22Rv1 (cell line): ENCODE results near the gene KRTAP9-4.

Source experiments
- ZFX ChIP-seq: fragments of 450-650 bp; IDR thresholded peaks from 2 replicates; pipeline ENCODE4 v1.6.1; 2017; ENCODE audit warnings: antibody characterized with exemption, borderline replicate concordance
- TF ChIP-seq, protein P1 (sequence below): fragments of 450-650 bp; IDR thresholded peaks from 2 replicates; pipeline ENCODE4 v1.5.1; 2017; ENCODE audit warnings: mild to moderate bottlenecking

DNA sequence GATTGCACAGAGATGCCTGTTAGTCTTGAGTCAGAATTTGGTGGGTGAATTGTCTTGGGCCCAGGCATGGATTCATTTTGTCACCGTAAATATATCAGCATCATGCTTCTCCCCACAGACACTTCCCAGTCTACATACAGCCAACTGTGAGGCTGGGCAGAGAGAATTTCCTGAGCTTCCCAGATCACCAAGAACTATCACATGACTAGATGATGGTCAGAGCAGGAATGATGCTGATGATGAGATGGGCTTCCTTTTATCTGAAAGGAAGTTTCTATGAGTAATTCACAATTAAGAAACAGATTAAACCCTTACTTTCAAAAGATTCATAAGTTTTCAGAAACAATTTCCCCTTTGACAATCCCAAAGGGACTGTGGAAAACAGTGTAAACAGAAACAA lies 5.4 kb downstream of the KRTAP9-4 start:
- TF ChIP-seq, protein P1, sequence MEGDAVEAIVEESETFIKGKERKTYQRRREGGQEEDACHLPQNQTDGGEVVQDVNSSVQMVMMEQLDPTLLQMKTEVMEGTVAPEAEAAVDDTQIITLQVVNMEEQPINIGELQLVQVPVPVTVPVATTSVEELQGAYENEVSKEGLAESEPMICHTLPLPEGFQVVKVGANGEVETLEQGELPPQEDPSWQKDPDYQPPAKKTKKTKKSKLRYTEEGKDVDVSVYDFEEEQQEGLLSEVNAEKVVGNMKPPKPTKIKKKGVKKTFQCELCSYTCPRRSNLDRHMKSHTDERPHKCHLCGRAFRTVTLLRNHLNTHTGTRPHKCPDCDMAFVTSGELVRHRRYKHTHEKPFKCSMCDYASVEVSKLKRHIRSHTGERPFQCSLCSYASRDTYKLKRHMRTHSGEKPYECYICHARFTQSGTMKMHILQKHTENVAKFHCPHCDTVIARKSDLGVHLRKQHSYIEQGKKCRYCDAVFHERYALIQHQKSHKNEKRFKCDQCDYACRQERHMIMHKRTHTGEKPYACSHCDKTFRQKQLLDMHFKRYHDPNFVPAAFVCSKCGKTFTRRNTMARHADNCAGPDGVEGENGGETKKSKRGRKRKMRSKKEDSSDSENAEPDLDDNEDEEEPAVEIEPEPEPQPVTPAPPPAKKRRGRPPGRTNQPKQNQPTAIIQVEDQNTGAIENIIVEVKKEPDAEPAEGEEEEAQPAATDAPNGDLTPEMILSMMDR, result no peak
- TF ChIP-seq ZFX, result no peak
